HEK293 (cell line): Measurements from ENCODE around the gene GDAP2.

Experiments used
- CTCF ChIA-PET: fragments of 350-600 bp; formaldehyde crosslinking; extraction: SDS; loops from one replicate; lab custom pipeline; 2021; ENCODE audit warnings: antibody characterized with exemption; lab: Yijun Ruan, JAX
- POLR2A ChIA-PET: fragments of 300-600 bp; formaldehyde crosslinking; extraction: SDS; loops from one replicate; lab custom pipeline; 2020; ENCODE audit warnings: antibody characterized with exemption, inconsistent platforms; lab: Yijun Ruan, JAX
- H3K27ac ChIP-seq: fragments of 200-500 bp; sonication (Bioruptor generic); 2 replicates; pipeline ENCODE4 v1.5.1; 2014; ENCODE audit warnings: low read depth, low read length, control low read depth, inconsistent platforms; ENCODE audit errors: extremely low read depth
- H3K36me3 ChIP-seq, 2 experiments: fragments of 200-500 bp in 1 of 2; sonication (Bioruptor generic) in 1 of 2; 1 replicate in 1 of 2; 2 replicates in 1 of 2; pipeline ENCODE4 v1.5.1; 2014 to 2017; ENCODE audit warnings: inconsistent platforms in 2 of 2, low read length in 2 of 2; ENCODE audit not compliant: control insufficient read depth in 2 of 2, insufficient read depth in 1 of 2
- H3K4me1 ChIP-seq: fragments of 200-500 bp; sonication (Bioruptor generic); 2 replicates; pipeline ENCODE4 v1.5.1; 2014; ENCODE audit warnings: mild to moderate bottlenecking, low read length, inconsistent platforms; ENCODE audit not compliant: control insufficient read depth, insufficient read depth
- H3K4me3 ChIP-seq: 2 replicates; pipeline ENCODE4 v1.5.1; 2011; ENCODE audit warnings: low read depth, mild to moderate bottlenecking, control low read depth, low read length, moderate library complexity
- H3K9me3 ChIP-seq: fragments of 200-500 bp; sonication (Bioruptor generic); 2 replicates; pipeline ENCODE4 v1.5.1; 2014; ENCODE audit warnings: low read depth, low read length, inconsistent platforms; ENCODE audit not compliant: control insufficient read depth, insufficient read depth
- HOXD13 ChIP-seq: sonication (generic); formaldehyde crosslinking; IDR thresholded peaks from 2 replicates; pipeline ENCODE4 v1.8.0; 2022; ENCODE audit warnings: missing genetic modification reagents, borderline replicate concordance
- IKZF3 ChIP-seq: fragments of 450-650 bp; IDR thresholded peaks from 2 replicates; pipeline ENCODE4 v1.5.0; 2018; ENCODE audit warnings: missing biosample characterization, mild to moderate bottlenecking, missing genetic modification characterization, moderate library complexity
- KLF9 ChIP-seq: fragments of 450-650 bp; formaldehyde crosslinking; IDR thresholded peaks from 2 replicates; pipeline ENCODE4 v1.5.1; 2016; ENCODE audit warnings: missing biosample characterization, missing genetic modification characterization, low read depth
- MEIS1 ChIP-seq: sonication (generic); formaldehyde crosslinking; IDR thresholded peaks from 2 replicates; pipeline ENCODE4 v1.8.1; 2022; ENCODE audit warnings: missing genetic modification reagents, mild to moderate bottlenecking, borderline replicate concordance
- TRIM28 ChIP-seq: IDR thresholded peaks from 2 replicates; pipeline ENCODE4 v1.6.1; 2011; ENCODE audit warnings: low read length, control low read depth, borderline replicate concordance
- ZBTB10 ChIP-seq: fragments of 450-650 bp; formaldehyde crosslinking; IDR thresholded peaks from 2 replicates; pipeline ENCODE4 v1.5.1; 2016; ENCODE audit warnings: missing biosample characterization, missing genetic modification characterization
- ZEB2 ChIP-seq: fragments of 450-650 bp; formaldehyde crosslinking; IDR thresholded peaks from 2 replicates; pipeline ENCODE4 v1.5.1; 2016; ENCODE audit warnings: missing biosample characterization, missing genetic modification characterization
- ZIC2 ChIP-seq: fragments of 450-650 bp; formaldehyde crosslinking; IDR thresholded peaks from 2 replicates; pipeline ENCODE4 v1.5.1; 2016; ENCODE audit warnings: missing biosample characterization, missing genetic modification characterization
- ZNF23 ChIP-seq: fragments of 450-650 bp; formaldehyde crosslinking; IDR thresholded peaks from 2 replicates; pipeline ENCODE4 v1.5.1; 2016; ENCODE audit warnings: missing biosample characterization, missing genetic modification characterization, borderline replicate concordance
- ZNF350 ChIP-seq: fragments of 450-650 bp; formaldehyde crosslinking; IDR thresholded peaks from 2 replicates; pipeline ENCODE4 v1.5.0; 2017; ENCODE audit warnings: missing biosample characterization, mild to moderate bottlenecking, missing genetic modification characterization
- ZNF354C ChIP-seq: fragments of 450-650 bp; formaldehyde crosslinking; IDR thresholded peaks from 2 replicates; pipeline ENCODE4 v1.5.1; 2016; ENCODE audit warnings: missing biosample characterization, missing genetic modification characterization, low read depth, borderline replicate concordance
- ZNF37A ChIP-seq: fragments of 450-650 bp; IDR thresholded peaks from 2 replicates; pipeline ENCODE4 v1.5.1; 2018; ENCODE audit warnings: missing biosample characterization, missing genetic modification characterization
- ZNF449 ChIP-seq: fragments of 450-650 bp; formaldehyde crosslinking; IDR thresholded peaks from 2 replicates; pipeline ENCODE4 v1.5.1; 2017; ENCODE audit warnings: missing biosample characterization, mild to moderate bottlenecking, missing genetic modification characterization, moderate library complexity
- ZNF501 ChIP-seq: fragments of 450-650 bp; formaldehyde crosslinking; IDR thresholded peaks from 2 replicates; pipeline ENCODE4 v1.5.1; 2016; ENCODE audit warnings: missing biosample characterization, missing genetic modification characterization
- ZNF513 ChIP-seq: fragments of 450-650 bp; IDR thresholded peaks from 2 replicates; pipeline ENCODE4 v1.5.1; 2018; ENCODE audit warnings: missing biosample characterization, missing genetic modification characterization
- ZNF530 ChIP-seq: fragments of 450-650 bp; formaldehyde crosslinking; IDR thresholded peaks from 2 replicates; pipeline ENCODE4 v1.5.1; 2016; ENCODE audit warnings: low read depth, missing biosample characterization, missing genetic modification characterization
- ZNF571 ChIP-seq: fragments of 450-650 bp; formaldehyde crosslinking; IDR thresholded peaks from 2 replicates; pipeline ENCODE4 v1.5.0; 2017; ENCODE audit warnings: missing biosample characterization, missing genetic modification characterization
- ZNF610 ChIP-seq: fragments of 450-650 bp; formaldehyde crosslinking; IDR thresholded peaks from 2 replicates; pipeline ENCODE4 v1.5.1; 2016; ENCODE audit warnings: missing biosample characterization, missing genetic modification characterization, borderline replicate concordance
- ZNF624 ChIP-seq: fragments of 450-650 bp; formaldehyde crosslinking; IDR thresholded peaks from 2 replicates; pipeline ENCODE4 v1.5.1; 2017; ENCODE audit warnings: missing biosample characterization, missing genetic modification characterization
- ZNF768 ChIP-seq: fragments of 450-650 bp; formaldehyde crosslinking; IDR thresholded peaks from 2 replicates; pipeline ENCODE4 v1.5.1; 2018; ENCODE audit warnings: missing biosample characterization, mild to moderate bottlenecking, missing genetic modification characterization
- ZNF843 ChIP-seq: fragments of 450-650 bp; formaldehyde crosslinking; IDR thresholded peaks from 2 replicates; pipeline ENCODE4 v1.5.1; 2016; ENCODE audit warnings: missing biosample characterization, missing genetic modification characterization
- ZXDB ChIP-seq: fragments of 450-650 bp; formaldehyde crosslinking; IDR thresholded peaks from 2 replicates; pipeline ENCODE4 v1.5.1; 2016; ENCODE audit warnings: missing biosample characterization, missing genetic modification characterization
- TF ChIP-seq, protein P1 (sequence below): fragments of 450-650 bp; formaldehyde crosslinking; IDR thresholded peaks from 2 replicates; pipeline ENCODE4 v1.5.1; 2016; ENCODE audit warnings: missing biosample characterization, missing genetic modification characterization
- TF ChIP-seq, protein P2 (sequence below): fragments of 450-650 bp; formaldehyde crosslinking; IDR thresholded peaks from 2 replicates; pipeline ENCODE4 v1.5.1; 2016; ENCODE audit warnings: missing biosample characterization, missing genetic modification characterization

GDAP2 gene, protein sequence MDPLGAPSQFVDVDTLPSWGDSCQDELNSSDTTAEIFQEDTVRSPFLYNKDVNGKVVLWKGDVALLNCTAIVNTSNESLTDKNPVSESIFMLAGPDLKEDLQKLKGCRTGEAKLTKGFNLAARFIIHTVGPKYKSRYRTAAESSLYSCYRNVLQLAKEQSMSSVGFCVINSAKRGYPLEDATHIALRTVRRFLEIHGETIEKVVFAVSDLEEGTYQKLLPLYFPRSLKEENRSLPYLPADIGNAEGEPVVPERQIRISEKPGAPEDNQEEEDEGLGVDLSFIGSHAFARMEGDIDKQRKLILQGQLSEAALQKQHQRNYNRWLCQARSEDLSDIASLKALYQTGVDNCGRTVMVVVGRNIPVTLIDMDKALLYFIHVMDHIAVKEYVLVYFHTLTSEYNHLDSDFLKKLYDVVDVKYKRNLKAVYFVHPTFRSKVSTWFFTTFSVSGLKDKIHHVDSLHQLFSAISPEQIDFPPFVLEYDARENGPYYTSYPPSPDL

GRCh38 chr1:117929343-117930172, at the start of gene GDAP2, which contains the start of gene WDR3:
Gene GDAP2 (minus strand): TSS chr1:117929621. CDS start chr1:117920357, 9,264 bp downstream.
Gene WDR3 (plus strand): TSS chr1:117929739. CDS start chr1:117933320, 3,581 bp downstream.
- ChIA-PET POLR2A (interaction anchor here (0.6 to 1.4 kb wide), 7 partner anchors 10 to 68 kb away, joined by 3 to 4 read pairs (median 3); no protein-coding TSS in a partner anchor), CTCF (interaction anchor here (0.7 to 2.5 kb wide), 4 partner anchors 10 to 395 kb away, joined by 3 to 15 read pairs (median 4); no protein-coding TSS in a partner anchor)
- H3K36me3 ChIP-seq: peaks cover 4 to 21% of the 10 kb centered on the region in 2 experiments; a peak in 1 of 3 replicates
- peak within 1 kb of the TSS; percentile 92 for H3K4me3 ChIP-seq
- H3K9me3 ChIP-seq: no peaks in the 10 kb centered on the region
- H3K4me1 ChIP-seq: peaks cover 7% of the 10 kb centered on the region; the same call in 1 of the 2 replicates
- H3K27ac ChIP-seq: peak within 1 kb of the TSS; percentile 63; the same call in 1 of the 2 replicates
- TF ChIP-seq HOXD13 (CRISPR knock-in tag): no peak
- TF ChIP-seq ZNF768 (tag by site-specific recombination): no peak
- peak; percentile 59; the same call in 1 of the 2 replicates for TF ChIP-seq ZNF449
- TF ChIP-seq ZNF501 (tag by site-specific recombination): peak; percentile 73
- TF ChIP-seq ZIC2 (tag by site-specific recombination): no peak
- TF ChIP-seq ZNF350 (tag by site-specific recombination): no peak
- TF ChIP-seq, protein P1, sequence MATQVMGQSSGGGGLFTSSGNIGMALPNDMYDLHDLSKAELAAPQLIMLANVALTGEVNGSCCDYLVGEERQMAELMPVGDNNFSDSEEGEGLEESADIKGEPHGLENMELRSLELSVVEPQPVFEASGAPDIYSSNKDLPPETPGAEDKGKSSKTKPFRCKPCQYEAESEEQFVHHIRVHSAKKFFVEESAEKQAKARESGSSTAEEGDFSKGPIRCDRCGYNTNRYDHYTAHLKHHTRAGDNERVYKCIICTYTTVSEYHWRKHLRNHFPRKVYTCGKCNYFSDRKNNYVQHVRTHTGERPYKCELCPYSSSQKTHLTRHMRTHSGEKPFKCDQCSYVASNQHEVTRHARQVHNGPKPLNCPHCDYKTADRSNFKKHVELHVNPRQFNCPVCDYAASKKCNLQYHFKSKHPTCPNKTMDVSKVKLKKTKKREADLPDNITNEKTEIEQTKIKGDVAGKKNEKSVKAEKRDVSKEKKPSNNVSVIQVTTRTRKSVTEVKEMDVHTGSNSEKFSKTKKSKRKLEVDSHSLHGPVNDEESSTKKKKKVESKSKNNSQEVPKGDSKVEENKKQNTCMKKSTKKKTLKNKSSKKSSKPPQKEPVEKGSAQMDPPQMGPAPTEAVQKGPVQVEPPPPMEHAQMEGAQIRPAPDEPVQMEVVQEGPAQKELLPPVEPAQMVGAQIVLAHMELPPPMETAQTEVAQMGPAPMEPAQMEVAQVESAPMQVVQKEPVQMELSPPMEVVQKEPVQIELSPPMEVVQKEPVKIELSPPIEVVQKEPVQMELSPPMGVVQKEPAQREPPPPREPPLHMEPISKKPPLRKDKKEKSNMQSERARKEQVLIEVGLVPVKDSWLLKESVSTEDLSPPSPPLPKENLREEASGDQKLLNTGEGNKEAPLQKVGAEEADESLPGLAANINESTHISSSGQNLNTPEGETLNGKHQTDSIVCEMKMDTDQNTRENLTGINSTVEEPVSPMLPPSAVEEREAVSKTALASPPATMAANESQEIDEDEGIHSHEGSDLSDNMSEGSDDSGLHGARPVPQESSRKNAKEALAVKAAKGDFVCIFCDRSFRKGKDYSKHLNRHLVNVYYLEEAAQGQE (tag by site-specific recombination): no peak
- TF ChIP-seq ZNF354C (tag by site-specific recombination): no peak
- TF ChIP-seq ZNF23: no peak
- no peak for TF ChIP-seq ZNF624
- peak; percentile 83 for TF ChIP-seq KLF9 (tag by site-specific recombination)
- TF ChIP-seq ZNF530 (tag by site-specific recombination): no peak
- no peak for TF ChIP-seq ZNF843 (tag by site-specific recombination)
- 0 out of 2 replicates have a peak, but pooled peaks have one; percentile 57 for TF ChIP-seq ZXDB (tag by site-specific recombination)
- no peak for TF ChIP-seq ZNF571 (tag by site-specific recombination)
- TF ChIP-seq ZEB2 (tag by site-specific recombination): no peak
- no peak for TF ChIP-seq ZBTB10 (tag by site-specific recombination)
- no peak for TF ChIP-seq ZNF37A
- peak; percentile 50; the same call in 1 of the 2 replicates for TF ChIP-seq TRIM28
- no peak for TF ChIP-seq ZNF610 (tag by site-specific recombination)
- TF ChIP-seq, protein P2, sequence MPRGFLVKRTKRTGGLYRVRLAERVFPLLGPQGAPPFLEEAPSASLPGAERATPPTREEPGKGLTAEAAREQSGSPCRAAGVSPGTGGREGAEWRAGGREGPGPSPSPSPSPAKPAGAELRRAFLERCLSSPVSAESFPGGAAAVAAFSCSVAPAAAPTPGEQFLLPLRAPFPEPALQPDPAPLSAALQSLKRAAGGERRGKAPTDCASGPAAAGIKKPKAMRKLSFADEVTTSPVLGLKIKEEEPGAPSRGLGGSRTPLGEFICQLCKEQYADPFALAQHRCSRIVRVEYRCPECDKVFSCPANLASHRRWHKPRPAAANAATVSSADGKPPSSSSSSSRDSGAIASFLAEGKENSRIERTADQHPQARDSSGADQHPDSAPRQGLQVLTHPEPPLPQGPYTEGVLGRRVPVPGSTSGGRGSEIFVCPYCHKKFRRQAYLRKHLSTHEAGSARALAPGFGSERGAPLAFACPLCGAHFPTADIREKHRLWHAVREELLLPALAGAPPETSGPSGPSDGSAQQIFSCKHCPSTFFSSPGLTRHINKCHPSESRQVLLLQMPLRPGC (tag by site-specific recombination): no peak
- no peak for TF ChIP-seq IKZF3 (tag by site-specific recombination)
- no peak for TF ChIP-seq ZNF513 (tag by site-specific recombination)
- no peak for TF ChIP-seq MEIS1 (CRISPR knock-in tag)
